HG02763 (cell line): ENCODE measurements around the gene TMEM132C.

Source experiments
- ATAC-seq: cut with Tn5 transposase; IDR thresholded peaks from one replicate; pipeline ENCODE4 v1.9.1; 2021; ENCODE audit warnings: mild to moderate bottlenecking, moderate library complexity; ENCODE audit not compliant: unreplicated experiment

The TMEM132C gene

GRCh38 chr12:128408669-128409068 is 141.7 kb downstream of the TMEM132C start:
- no peak for ATAC-seq

- ATAC-seq, result no peak
These were observed 148.1 kb downstream of the TMEM132C start for GRCh38 chr12:128415036-128415560.

- ATAC-seq, result no peak
These were observed 152.0 kb downstream of the TMEM132C start for GRCh38 chr12:128418944-128419343.

- no peak for ATAC-seq
These were observed 153.2 kb downstream of the TMEM132C start for GRCh38 chr12:128420163-128420562.

GRCh38 chr12:128421375-128421774 is 154.4 kb downstream of the TMEM132C start:
- ATAC-seq, result no peak

- no peak for ATAC-seq
These were observed 156.2 kb downstream of the TMEM132C start for GRCh38 chr12:128423205-128423604.

GRCh38 chr12:128424931-128425431 is 158.0 kb downstream of the TMEM132C start:
- no peak for ATAC-seq

GRCh38 chr12:128425666-128426331 is 158.8 kb downstream of the TMEM132C start:
- no peak for ATAC-seq

- no peak for ATAC-seq
These were observed 159.5 kb downstream of the TMEM132C start for GRCh38 chr12:128426511-128426910.

GRCh38 chr12:128439796-128440195 is 172.8 kb downstream of the TMEM132C start:
- no peak for ATAC-seq

GRCh38 chr12:128442096-128442495 is 175.1 kb downstream of the TMEM132C start:
- ATAC-seq, result no peak

- no peak for ATAC-seq
These were observed 177.6 kb downstream of the TMEM132C start for GRCh38 chr12:128444598-128444997.

- ATAC-seq, result no peak
These were observed 178.6 kb downstream of the TMEM132C start for GRCh38 chr12:128445415-128446127.

- ATAC-seq, result no peak
These were observed 182.3 kb downstream of the TMEM132C start for GRCh38 chr12:128449146-128449894.

- ATAC-seq, result no peak
These were observed 183.8 kb downstream of the TMEM132C start for GRCh38 chr12:128450810-128451209.

- no peak for ATAC-seq
These were observed 188.9 kb downstream of the TMEM132C start for GRCh38 chr12:128455851-128456250.

- ATAC-seq, result no peak
These were observed 190.0 kb downstream of the TMEM132C start for GRCh38 chr12:128456922-128457321.

- ATAC-seq, result no peak
These were observed 191.5 kb downstream of the TMEM132C start for GRCh38 chr12:128458301-128458974.

GRCh38 chr12:128459067-128459466 is 192.1 kb downstream of the TMEM132C start:
- ATAC-seq, result no peak

- ATAC-seq, result no peak
These were observed 196.9 kb downstream of the TMEM132C start for GRCh38 chr12:128463881-128464280.

- ATAC-seq, result no peak
These were observed 200.9 kb downstream of the TMEM132C start for GRCh38 chr12:128467882-128468281.
